Amniotic epithelial cell (primary cell): ENCODE measurements around the gene TFEB.

Experiments used
- DNase-seq: peaks from one replicate; pipeline ENCODE4 v3.0.0-alpha.2; 2010; ENCODE audit warnings: low read depth

The TFEB gene

GRCh38 chr6:41690541-41691330, 44.7 kb downstream of the TFEB start:
- DNase-seq: no peak

GRCh38 chr6:41689171-41690008, 46.0 kb downstream of the TFEB start:
- peak; percentile 33 for DNase-seq

- no peak for DNase-seq
Observed at GRCh38 chr6:41688256-41688965, 47.0 kb downstream of the TFEB start.

GRCh38 chr6:41687501-41688175, 47.8 kb downstream of the TFEB start:
- no peak for DNase-seq

GRCh38 chr6:41685641-41686380, 49.6 kb downstream of the TFEB start:
- no peak for DNase-seq

GRCh38 chr6:41684311-41685180, 50.9 kb downstream of the TFEB start:
- no peak for DNase-seq

- peak; percentile 42 for DNase-seq
Observed at GRCh38 chr6:41683523-41684310, 51.7 kb downstream of the TFEB start.

GRCh38 chr6:41683273-41683522, 52.2 kb downstream of the TFEB start:
- DNase-seq: no peak

GRCh38 chr6:41682497-41683272, 52.7 kb downstream of the TFEB start:
- no peak for DNase-seq

- peak; percentile 84 for DNase-seq
Observed at GRCh38 chr6:41682056-41682477, 53.3 kb downstream of the TFEB start.

GRCh38 chr6:41680182-41680965, 55.0 kb downstream of the TFEB start:
- DNase-seq: no peak

GRCh38 chr6:41679696-41680095, 55.7 kb downstream of the TFEB start:
- DNase-seq: no peak

GRCh38 chr6:41678511-41679084, 56.8 kb downstream of the TFEB start:
- DNase-seq: no peak

GRCh38 chr6:41677124-41677921, 58.1 kb downstream of the TFEB start:
- no peak for DNase-seq

GRCh38 chr6:41676431-41676830, 59.0 kb downstream of the TFEB start:
- no peak for DNase-seq

GRCh38 chr6:41675992-41676391, 59.4 kb downstream of the TFEB start:
- no peak for DNase-seq
